ENCODE measurements around the gene SRGAP2C.
"Not testable (repeated sequence)": the region's sequence is repeated elsewhere in the genome, so short reads cannot be mapped to it uniquely, and the experiment has no call there.

DNA sequence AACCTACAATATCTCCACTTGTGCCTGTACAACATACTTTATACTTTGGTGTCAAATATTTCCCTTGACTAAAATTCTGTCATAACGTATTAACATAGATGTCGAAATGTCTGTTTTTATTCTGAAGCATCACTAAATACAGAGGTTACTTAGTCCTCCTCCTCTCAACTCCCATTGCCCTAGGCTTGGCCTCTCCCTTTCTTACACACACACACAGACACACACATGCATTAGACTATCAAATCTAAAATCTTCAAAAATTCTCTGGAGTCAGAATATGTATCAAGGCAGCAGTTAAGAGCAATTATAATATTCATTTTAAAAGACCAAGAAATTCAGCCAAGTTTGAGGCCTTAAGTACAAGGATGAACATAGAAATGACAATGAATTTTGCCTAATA is 8.1 kb upstream of the SRGAP2C start:
- TF ChIP-seq, protein P1, sequence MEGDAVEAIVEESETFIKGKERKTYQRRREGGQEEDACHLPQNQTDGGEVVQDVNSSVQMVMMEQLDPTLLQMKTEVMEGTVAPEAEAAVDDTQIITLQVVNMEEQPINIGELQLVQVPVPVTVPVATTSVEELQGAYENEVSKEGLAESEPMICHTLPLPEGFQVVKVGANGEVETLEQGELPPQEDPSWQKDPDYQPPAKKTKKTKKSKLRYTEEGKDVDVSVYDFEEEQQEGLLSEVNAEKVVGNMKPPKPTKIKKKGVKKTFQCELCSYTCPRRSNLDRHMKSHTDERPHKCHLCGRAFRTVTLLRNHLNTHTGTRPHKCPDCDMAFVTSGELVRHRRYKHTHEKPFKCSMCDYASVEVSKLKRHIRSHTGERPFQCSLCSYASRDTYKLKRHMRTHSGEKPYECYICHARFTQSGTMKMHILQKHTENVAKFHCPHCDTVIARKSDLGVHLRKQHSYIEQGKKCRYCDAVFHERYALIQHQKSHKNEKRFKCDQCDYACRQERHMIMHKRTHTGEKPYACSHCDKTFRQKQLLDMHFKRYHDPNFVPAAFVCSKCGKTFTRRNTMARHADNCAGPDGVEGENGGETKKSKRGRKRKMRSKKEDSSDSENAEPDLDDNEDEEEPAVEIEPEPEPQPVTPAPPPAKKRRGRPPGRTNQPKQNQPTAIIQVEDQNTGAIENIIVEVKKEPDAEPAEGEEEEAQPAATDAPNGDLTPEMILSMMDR (optimal IDR thresholded peaks at IDR 0.05 in 1 of 3, IDR thresholded peaks at IDR 0.05 in 1 of 3, conservative IDR thresholded peaks at IDR 0.05 in 1 of 3; ENCODE audit: extremely low read depth in 1 of 3, insufficient read depth in 2 of 3, low read length in 3 of 3) = not testable (repeated sequence)
- TF ChIP-seq EZH2 (IDR thresholded peaks at IDR 0.05; ENCODE audit: low read length) = not testable (repeated sequence)
